Mesodermal cell (in vitro differentiated cells): Measurements from ENCODE around the gene GALK1.

Experiments
- H3K27ac ChIP-seq: 2 replicates; pipeline ENCODE4 v1.7.0; 2013; ENCODE audit warnings: mild to moderate bottlenecking, low read depth, low read length, moderate library complexity; ENCODE audit not compliant: severe bottlenecking
- H3K36me3 ChIP-seq: 2 replicates; pipeline ENCODE4 v1.7.1; 2013; ENCODE audit warnings: mild to moderate bottlenecking, low read length, moderate library complexity; ENCODE audit not compliant: control insufficient read depth, insufficient read depth
- H3K4me1 ChIP-seq: one replicate; pipeline ENCODE4 v1.7.1; 2013; ENCODE audit warnings: mild to moderate bottlenecking, low read length; ENCODE audit not compliant: insufficient read depth, control insufficient read depth, poor library complexity, severe bottlenecking
- H3K4me3 ChIP-seq: 2 replicates; pipeline ENCODE4 v1.7.0; 2013; ENCODE audit warnings: low read length, control low read depth, mild to moderate bottlenecking; ENCODE audit not compliant: insufficient read depth, poor library complexity, severe bottlenecking; ENCODE audit errors: extremely low read depth
- H3K9me3 ChIP-seq: 2 replicates; pipeline ENCODE4 v1.7.1; 2013; ENCODE audit warnings: mild to moderate bottlenecking, low read length, moderate library complexity; ENCODE audit not compliant: control insufficient read depth
- WGBS, 2 experiments: methylation state at CpG; one replicate each; pipeline ENCODE4 v1.1.5; 2013; ENCODE audit warnings: missing lambda C conversion rate in 2 of 2; ENCODE audit not compliant: insufficient coverage in 2 of 2; 5-methylcytosine and 5-hydroxymethylcytosine counted together

Gene GALK1

DNA sequence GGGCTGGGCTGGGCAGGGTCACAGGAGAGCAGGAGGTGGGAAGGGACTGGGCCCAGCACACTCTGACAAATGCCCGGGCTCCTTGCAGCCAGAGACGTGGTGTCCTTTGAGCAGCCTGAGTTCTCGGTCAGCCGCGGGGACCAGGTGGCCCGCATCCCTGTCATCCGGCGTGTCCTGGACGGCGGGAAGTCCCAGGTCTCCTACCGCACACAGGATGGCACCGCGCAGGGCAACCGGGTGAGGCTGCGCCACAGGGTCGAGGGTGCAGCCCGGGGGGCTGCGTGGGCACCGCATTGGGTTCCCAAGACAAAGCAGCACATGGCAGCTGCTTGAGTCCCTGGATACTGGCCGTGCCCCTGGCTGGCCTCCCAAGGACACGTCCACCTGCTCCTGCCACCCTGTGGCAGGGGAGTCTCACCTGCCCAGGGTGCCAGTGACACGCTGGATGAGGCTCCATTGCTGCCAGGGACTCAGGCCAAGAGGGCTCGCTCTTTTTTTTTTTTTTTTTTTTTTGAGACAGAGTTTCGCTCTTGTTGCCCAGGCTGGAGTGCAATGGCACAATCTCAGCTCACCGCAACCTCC lies 21.3 kb downstream of the GALK1 start:
- no peaks in the 10 kb centered on the region for H3K4me1 ChIP-seq
- H3K27ac ChIP-seq = no peak overlapping the region
- H3K4me3 ChIP-seq = no peak overlapping the region
- no peaks in the 10 kb centered on the region for H3K9me3 ChIP-seq
- no peaks in the 10 kb centered on the region for H3K36me3 ChIP-seq
- WGBS, 2 experiments = 91 to 95% methylated on average over 22 of the region's 25 CpGs

GRCh38 chr17:75742337-75742736 lies 22.7 kb downstream of the GALK1 start:
- H3K9me3 ChIP-seq = no peaks in the 10 kb centered on the region
- 93% methylated on average over 21 to 22 of the region's 25 CpGs for WGBS, 2 experiments
- no peaks in the 10 kb centered on the region for H3K4me1 ChIP-seq
- H3K4me3 ChIP-seq = no peak overlapping the region
- no peak overlapping the region for H3K27ac ChIP-seq
- H3K36me3 ChIP-seq = no peaks in the 10 kb centered on the region

GRCh38 chr17:75740631-75741077 lies 24.3 kb downstream of the GALK1 start:
- WGBS, 2 experiments = 88 to 91% methylated on average over 16 of the region's 17 CpGs
- H3K27ac ChIP-seq = no peak overlapping the region
- no peaks in the 10 kb centered on the region for H3K4me1 ChIP-seq
- no peaks in the 10 kb centered on the region for H3K9me3 ChIP-seq
- no peaks in the 10 kb centered on the region for H3K36me3 ChIP-seq
- no peak overlapping the region for H3K4me3 ChIP-seq

DNA sequence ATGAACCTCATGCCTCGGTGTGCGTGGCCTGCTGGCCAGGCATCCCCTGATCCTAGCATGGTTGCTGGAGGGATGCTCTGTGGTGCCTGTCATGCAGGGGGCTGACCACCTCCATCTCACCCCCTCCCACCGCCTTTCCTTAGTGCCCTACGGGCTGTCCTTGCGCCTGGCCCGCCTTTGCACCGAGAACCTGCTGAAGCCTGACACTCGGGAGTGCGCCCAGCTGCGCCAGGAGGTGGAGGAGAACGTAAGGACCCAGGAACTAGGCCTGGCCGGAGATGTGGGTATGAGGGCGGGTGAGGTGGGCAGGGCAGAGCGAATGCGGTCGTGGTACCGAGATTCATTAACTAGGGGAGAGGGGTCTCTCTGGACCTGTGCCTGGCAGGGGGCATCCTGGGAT lies 24.8 kb downstream of the GALK1 start:
- 93 to 95% methylated on average over 15 to 16 of the region's 17 CpGs for WGBS, 2 experiments
- no peak overlapping the region for H3K4me3 ChIP-seq
- H3K36me3 ChIP-seq = no peaks in the 10 kb centered on the region
- no peaks in the 10 kb centered on the region for H3K9me3 ChIP-seq
- H3K4me1 ChIP-seq = no peaks in the 10 kb centered on the region
- H3K27ac ChIP-seq = no peak overlapping the region

DNA sequence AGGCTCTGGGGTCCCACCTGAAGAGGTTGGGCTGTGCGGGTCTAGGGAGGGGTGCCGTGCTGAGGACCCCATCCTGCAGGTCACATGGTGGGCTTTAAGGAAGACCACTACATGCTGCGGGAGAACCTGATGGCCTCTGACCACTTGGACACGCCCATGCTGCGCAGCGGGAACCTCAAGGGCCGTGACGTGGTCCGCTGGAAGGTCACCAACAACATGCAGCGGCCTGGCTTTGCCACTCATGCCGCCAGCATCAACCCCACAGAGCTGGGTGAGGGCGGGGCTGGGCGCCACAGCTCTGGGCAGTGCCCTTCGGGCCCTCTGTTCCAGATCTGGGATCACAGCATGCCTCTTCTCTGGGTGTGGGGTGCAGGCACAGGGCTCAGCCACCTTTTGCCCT lies 25.2 kb downstream of the GALK1 start:
- 92 to 93% methylated on average over 13 to 14 of the region's 14 CpGs for WGBS, 2 experiments
- H3K27ac ChIP-seq = no peak overlapping the region
- no peaks in the 10 kb centered on the region for H3K36me3 ChIP-seq
- H3K9me3 ChIP-seq = no peaks in the 10 kb centered on the region
- no peak overlapping the region for H3K4me3 ChIP-seq
- no peaks in the 10 kb centered on the region for H3K4me1 ChIP-seq

DNA sequence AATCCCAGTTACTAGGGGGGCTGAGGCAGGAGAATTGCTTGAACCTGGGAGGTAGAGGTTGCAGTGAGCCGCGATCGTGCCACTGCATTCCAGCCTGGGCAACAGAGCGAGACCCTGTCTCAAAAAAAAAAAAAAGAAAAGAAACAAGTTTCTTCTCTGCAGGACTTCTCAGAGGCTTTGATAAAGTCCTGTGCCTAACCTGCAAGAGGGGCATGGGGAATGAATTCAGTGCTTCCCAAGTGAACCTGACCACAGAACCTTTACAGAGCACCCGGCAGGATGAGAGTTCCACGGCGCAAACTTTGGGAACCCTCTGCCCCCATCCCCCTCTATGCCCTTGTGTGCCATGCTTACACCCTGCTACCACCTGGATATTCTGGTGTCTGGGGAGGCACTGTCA lies 25.8 kb downstream of the GALK1 start:
- H3K27ac ChIP-seq = no peak overlapping the region
- no peaks in the 10 kb centered on the region for H3K9me3 ChIP-seq
- WGBS, 2 experiments = 97 to 100% methylated on average over 6 to 7 of the region's 7 CpGs
- no peaks in the 10 kb centered on the region for H3K4me1 ChIP-seq
- H3K4me3 ChIP-seq = no peak overlapping the region
- H3K36me3 ChIP-seq = no peaks in the 10 kb centered on the region

GRCh38 chr17:75738218-75738802 lies 26.7 kb downstream of the GALK1 start:
- H3K4me3 ChIP-seq = no peak overlapping the region
- WGBS, 2 experiments = 82 to 83% methylated on average over 8 to 14 of the region's 14 CpGs
- no peak overlapping the region for H3K27ac ChIP-seq
- H3K9me3 ChIP-seq = no peaks in the 10 kb centered on the region
- no peaks in the 10 kb centered on the region for H3K36me3 ChIP-seq
- H3K4me1 ChIP-seq = no peaks in the 10 kb centered on the region

GRCh38 chr17:75737133-75737962 lies 27.6 kb downstream of the GALK1 start:
- Histone ChIP-seq H3K27ac (no peak overlapping the region), H3K4me1 (no peaks in the 10 kb centered on the region), H3K36me3 (no peaks in the 10 kb centered on the region), H3K9me3 (no peaks in the 10 kb centered on the region), H3K4me3 (no peak overlapping the region)
- 80 to 88% methylated on average over 13 to 18 of the region's 20 CpGs for WGBS, 2 experiments

- no peak overlapping the region for H3K4me3 ChIP-seq
- no peaks in the 10 kb centered on the region for H3K4me1 ChIP-seq
- no peaks in the 10 kb centered on the region for H3K36me3 ChIP-seq
- H3K27ac ChIP-seq = no peak overlapping the region
- 92 to 94% methylated on average over 24 of the region's 26 CpGs for WGBS, 2 experiments
- H3K9me3 ChIP-seq = no peaks in the 10 kb centered on the region
Measured at GRCh38 chr17:75736173-75736835, 28.7 kb downstream of the GALK1 start.

DNA sequence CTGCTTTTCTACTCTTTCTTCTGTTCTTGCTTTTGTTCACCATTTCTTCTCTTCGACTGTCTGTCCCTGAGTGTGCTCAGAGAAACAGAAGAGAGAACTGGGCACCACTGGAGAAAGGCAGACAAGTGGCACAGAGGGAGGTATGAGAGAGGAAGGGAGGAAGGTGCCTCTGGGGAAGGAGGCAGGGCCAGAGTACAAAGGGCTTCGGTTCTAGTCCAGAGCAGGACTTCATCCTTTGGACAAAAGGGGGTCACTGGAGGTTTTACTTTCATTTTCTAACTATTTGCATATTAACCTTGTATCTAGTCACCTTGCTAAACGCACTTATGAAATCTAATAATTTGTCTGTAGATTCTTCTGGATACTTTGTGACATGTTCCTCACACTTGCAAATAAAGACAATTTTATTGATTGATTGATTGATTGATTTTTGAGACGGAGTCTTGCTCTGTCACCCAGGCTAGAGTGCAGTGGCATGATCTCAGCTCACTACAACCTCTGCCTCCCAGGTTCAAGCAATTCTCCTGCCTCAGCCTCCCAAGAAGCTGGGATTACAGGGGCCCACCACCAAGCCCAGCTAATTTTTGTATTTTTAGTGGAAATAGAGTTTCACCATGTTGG lies 30.2 kb downstream of the GALK1 start:
- H3K27ac ChIP-seq = no peak overlapping the region
- WGBS, 2 experiments = 83 to 86% methylated on average over 1 to 2 of the region's 4 CpGs

More for the DNA sequence above, 30.2 kb downstream of the GALK1 start:
- no peaks in the 10 kb centered on the region for H3K4me1 ChIP-seq
- no peak overlapping the region for H3K4me3 ChIP-seq
- H3K9me3 ChIP-seq = no peaks in the 10 kb centered on the region
- H3K36me3 ChIP-seq = no peaks in the 10 kb centered on the region
